Sciatic nerve (tissue), 2 donors: ENCODE measurements around the gene ROR1. TPM values are rescaled to one million over a fixed set of nuclear protein-coding genes. Genes with fewer than 3 reads are reported as not detected.

Source experiments
- ATAC-seq: fragments of 200-7000 bp; cut with Tn5 transposase; one replicate; pipeline ENCODE4 v1.9.1; 2020; ENCODE audit warnings: mild to moderate bottlenecking, moderate library complexity
- DNase-seq: peaks from one replicate; pipeline ENCODE4 v3.0.0-alpha.2; 2020; ENCODE audit warnings: low spot score
- intact Hi-C: fragments of 100-400 bp; cut with DNase I; formaldehyde crosslinking; loops from one replicate; pipeline ENCODE4 v1.14.2; 2022
- total RNA-seq: library from RNA; stranded (reverse); fragmentation: NEBNext Ultra II Directional; extraction: Animal tissue kit (Norgen Biotek cat#: 25700); gene quantifications from one replicate; pipeline ENCODE4 v1.2.1, GENCODE V29; 2021
- donor health status: DM: no; HTN: no; CAD: no.
- donor health status: DM: no; HTN: no; CAD: no.

The ROR1 gene
- total RNA-seq: 16.7 TPM

DNA sequence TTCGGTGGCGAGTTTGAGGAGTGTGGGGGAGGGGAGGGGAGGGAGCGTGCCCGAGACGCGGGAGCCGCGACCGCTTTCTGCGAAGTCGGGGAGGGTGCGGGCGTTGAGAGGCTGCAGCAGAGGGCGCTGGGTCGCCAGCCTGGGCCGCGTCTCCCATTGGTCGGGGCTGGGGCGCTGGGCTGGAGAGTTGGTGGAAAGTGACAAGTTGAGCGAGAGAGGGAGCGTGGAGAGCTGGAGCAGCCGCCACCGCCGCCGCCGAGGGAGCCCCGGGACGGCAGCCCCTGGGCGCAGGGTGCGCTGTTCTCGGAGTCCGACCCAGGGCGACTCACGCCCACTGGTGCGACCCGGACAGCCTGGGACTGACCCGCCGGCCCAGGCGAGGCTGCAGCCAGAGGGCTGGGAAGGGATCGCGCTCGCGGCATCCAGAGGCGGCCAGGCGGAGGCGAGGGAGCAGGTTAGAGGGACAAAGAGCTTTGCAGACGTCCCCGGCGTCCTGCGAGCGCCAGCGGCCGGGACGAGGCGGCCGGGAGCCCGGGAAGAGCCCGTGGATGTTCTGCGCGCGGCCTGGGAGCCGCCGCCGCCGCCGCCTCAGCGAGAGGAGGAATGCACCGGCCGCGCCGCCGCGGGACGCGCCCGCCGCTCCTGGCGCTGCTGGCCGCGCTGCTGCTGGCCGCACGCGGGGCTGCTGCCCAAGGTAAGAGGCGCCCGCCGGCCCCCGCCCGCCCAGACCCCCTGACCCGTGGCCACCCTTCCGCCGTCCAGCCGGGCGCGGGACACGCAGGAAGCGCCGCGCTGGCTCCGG, at the start of gene ROR1:
Gene ROR1, plus strand, starts transcription at position 203 of the 802 bp plus-strand sequence.
- ATAC-seq (peak; percentile 97), DNase-seq (peak; percentile 92)
- intact Hi-C loops: loop anchor here (10.0 kb wide), 1 partner anchor 361 kb away; no protein-coding TSS in a partner anchor

DNA sequence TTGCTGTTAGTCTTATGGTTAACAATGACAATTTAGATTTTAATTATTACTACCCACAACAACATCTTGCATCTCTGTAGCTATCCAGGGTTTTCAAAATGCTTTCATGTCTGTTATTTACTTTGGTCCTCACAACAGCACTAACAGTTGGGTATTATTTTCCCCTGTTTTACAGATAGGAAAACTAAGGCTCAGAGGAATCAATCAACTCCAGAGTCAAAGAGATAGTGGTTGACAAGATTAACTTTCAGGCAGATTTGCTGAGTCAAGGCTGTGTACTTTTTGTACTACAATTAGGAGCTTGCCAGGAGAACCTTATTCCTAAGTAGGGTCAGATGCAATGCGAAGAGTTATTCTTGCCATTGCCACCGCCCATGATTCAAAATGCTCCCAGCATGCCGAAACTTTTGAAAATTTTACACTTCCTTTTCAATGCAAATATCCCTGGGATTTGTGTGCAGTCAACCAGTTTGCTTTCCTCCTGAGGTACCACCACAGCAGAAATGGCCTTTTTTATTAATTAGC, 49.4 kb upstream of the ROR1 start:
- intact Hi-C loops: no loop called here
- DNase-seq (no peak), ATAC-seq (no peak)

GRCh38 chr1:63728611-63729226, 45.1 kb upstream of the ROR1 start:
- DNase-seq (no peak), ATAC-seq (no peak)
- intact Hi-C loops: no loop called here

DNA sequence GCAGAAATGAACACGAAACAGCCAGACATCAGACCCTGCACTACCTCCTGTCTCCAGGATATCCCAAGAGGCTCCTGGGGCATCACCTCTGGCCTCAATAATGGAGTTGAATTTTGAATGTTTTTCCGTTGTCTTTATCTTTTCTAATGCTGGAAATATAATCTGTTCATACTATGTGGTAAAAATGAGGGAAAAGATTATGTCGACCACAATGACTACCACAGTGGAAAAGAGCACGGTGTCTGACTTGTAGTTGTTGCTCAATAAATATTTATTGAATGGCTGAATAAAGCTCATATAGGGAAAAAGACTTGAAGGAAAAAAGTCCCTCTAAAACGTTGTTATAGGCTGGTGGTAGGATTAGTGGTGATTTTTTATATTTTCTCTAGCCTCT, 44.6 kb upstream of the ROR1 start:
- no peak for DNase-seq
- intact Hi-C loops: no loop called here
- ATAC-seq: no peak

DNA sequence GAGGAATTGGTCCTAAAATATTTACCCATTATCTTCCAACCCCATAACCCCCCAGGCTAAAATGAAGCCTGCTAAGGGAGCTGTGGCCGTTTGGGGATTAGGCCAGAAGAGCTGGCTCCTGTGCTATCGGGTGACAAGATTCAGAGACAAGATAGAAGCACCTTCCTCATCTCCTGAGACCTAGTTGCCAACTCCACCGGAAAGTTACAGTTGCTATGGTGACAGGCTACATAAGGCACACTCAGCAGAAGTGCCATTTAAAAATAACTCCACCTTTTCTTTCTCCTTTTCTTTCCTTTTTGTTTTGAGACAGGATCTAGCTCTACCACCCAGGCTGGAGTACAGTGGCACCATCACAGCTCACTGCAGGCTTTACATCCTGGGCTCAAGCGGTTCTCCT, 43.6 kb upstream of the ROR1 start:
- no peak for DNase-seq
- intact Hi-C loops: no loop called here
- ATAC-seq: peak; percentile 48

- DNase-seq (no peak), ATAC-seq (peak; percentile 78)
- intact Hi-C loops: no loop called here
These were observed 42.4 kb upstream of the ROR1 start for GRCh38 chr1:63731117-63732043.

- no peak for DNase-seq
- intact Hi-C loops: no loop called here
- peak; percentile 47 for ATAC-seq
These were observed 41.2 kb upstream of the ROR1 start for GRCh38 chr1:63732666-63733065.

GRCh38 chr1:63738772-63739171, 35.0 kb upstream of the ROR1 start:
- ATAC-seq: no peak
- no peak for DNase-seq
- intact Hi-C loops: no loop called here

DNA sequence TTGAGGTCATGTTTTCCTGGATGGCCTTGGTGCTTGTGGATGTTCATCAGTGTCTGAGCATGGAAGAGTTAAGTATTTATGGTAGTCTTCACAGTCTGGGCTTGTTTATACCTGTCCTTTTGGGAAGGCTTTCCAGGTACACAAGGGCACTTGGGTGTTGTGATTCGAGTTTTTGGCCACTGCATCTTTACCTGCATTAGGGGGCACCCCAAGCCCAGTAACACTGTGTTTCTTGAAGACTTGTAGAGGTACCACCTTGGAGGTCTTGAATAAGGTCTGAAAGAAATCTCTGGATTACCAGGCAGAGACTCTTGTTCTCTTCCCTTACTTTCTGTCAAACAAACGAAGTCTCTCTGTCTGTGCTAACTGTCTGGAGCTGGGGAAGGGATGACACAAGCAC, 34.4 kb upstream of the ROR1 start:
- intact Hi-C loops: no loop called here
- ATAC-seq (no peak), DNase-seq (no peak)

DNA sequence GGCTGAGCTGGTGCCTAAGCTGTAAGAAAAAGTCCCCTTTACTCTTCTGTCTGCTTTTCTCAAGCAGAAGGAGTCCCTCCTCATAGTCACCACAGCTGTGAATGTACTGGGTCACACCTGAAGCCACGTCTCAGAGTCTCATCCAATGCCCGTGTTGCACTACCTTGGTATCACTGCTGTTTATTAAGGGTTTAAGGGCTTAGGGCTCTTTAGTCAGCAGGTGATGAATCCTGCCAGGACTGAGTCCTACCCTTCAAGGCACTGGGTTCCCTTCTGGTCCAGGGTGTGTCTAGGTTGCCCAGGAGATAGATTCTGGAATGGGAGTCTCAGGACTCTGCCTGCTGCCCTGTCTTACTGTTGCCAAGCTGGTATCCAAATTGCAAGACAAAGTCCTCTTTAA, 33.4 kb upstream of the ROR1 start:
- ATAC-seq (no peak), DNase-seq (no peak)
- intact Hi-C loops: no loop called here

GRCh38 chr1:63742526-63742925, 31.3 kb upstream of the ROR1 start:
- intact Hi-C loops: no loop called here
- no peak for DNase-seq

DNA sequence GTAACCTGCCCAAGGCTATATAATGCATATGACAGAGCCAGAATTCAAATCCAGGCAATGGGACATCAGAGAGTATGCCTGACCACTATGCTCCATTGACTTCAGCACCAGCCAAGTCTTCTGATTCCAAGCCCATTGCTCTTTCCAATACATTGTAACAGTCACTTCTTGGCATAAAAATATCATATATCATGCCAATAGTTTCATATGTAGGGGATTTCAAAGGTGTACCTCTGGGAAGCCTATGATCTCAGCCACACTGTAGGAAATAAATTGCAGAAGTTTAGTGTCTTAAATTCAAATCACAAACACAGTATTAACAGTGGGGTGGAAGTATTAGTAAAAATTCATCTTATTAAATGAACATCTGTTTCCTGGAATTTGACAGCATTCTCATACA, 30.0 kb upstream of the ROR1 start:
- intact Hi-C loops: no loop called here
- DNase-seq (no peak), ATAC-seq (no peak)

More at GRCh38 chr1:63742526-63742925, 31.3 kb upstream of the ROR1 start:
- ATAC-seq: no peak

GRCh38 chr1:63746129-63746864, 27.5 kb upstream of the ROR1 start:
- ATAC-seq (peak; percentile 56), DNase-seq (no peak)
- intact Hi-C loops: no loop called here

DNA sequence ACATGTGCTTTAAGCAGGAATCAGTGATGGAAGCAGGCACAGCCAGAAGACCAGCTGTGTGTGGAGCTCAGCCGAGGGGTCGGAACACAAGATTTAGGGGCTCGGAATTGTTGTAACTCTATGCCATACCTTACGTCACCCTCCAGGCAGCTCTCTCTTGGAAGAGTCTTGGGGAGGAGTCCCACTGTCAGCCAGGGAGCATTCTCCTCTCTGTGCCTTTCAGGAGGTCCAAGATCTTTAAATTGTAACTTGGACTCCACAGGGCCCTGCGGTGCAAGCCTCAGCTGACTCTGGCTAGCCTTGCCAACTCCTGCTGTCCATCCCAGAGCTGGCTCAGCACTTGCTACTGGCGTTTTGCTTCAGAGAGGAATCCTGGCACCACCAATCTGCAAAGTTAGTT, 26.4 kb upstream of the ROR1 start:
- no peak for ATAC-seq
- intact Hi-C loops: no loop called here
- no peak for DNase-seq

DNA sequence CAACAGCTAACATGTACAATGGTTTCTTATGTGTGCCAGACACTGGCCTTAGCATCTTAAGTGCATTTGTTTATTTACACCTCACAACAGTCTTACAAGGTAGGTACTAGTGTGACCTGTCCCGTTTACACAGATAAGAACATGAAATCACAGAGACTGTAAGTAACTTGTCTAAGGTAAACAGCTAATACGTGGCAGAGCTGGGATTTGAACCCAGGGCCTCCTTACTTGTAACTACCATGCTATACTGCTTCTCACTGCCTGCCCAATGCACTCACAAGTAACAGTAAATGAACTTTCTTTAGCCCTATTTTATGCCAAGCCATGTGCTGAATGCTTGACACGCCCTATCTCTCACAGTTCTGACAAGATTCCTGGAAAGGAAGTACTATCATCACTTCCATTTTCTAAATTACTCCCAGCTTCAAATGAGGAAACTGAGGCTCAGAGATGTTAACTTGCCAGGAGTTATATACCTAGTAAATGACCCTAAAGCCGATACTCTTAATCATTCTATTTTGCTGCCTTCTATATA, 25.7 kb upstream of the ROR1 start:
- ATAC-seq (no peak), DNase-seq (no peak)
- intact Hi-C loops: no loop called here

DNA sequence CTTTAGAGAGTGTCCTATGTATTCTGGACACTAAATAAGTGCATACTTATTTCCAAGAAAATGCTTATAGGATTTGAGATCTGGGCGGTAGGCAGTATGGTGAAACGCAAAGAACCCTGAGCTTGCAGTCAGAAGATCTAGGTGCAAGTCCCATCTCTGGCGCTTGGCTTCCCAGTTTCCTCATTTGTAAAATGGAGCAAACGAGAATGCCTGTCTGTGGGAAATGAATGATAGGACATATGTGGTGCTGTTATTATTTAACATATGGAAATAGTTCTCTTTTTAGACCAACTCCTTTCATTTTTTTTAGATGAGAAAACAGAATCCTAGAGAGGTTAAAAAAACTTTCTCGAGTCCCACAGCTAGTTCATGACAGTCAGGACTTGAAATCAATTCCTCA, 25.2 kb upstream of the ROR1 start:
- ATAC-seq (no peak), DNase-seq (no peak)
- intact Hi-C loops: no loop called here

GRCh38 chr1:63750721-63751120, 23.1 kb upstream of the ROR1 start:
- intact Hi-C loops: no loop called here
- DNase-seq (no peak), ATAC-seq (no peak)

DNA sequence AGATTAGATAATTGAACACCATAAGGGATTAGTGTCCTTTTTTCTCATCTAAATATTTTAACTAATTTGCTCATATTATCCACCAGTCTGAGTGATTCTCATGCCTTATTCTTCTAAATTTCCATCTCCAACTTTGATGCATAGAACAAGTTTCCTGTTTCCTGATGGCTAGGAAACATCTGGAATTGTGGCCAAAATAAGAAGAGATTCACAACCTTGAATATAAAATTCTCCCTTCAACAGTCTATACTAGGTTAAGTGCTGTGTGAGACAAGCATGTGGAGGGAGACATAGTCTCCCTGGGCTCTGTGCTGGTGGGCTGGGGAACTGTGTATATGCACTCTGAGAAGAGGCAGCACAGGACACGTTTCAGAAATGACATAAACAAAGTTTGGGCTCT, 21.6 kb upstream of the ROR1 start:
- intact Hi-C loops: no loop called here
- no peak for DNase-seq
- no peak for ATAC-seq

GRCh38 chr1:63753591-63753990, 20.2 kb upstream of the ROR1 start:
- ATAC-seq (no peak), DNase-seq (no peak)
- intact Hi-C loops: no loop called here
